SU-DHL-6 (cell line): Measurements from ENCODE around the gene TPD52L1.

Experiments
- H2AFZ ChIP-seq: fragments of 200-600 bp; sonication (generic); 2 replicates; pipeline ENCODE4 v1.6.1; 2014; ENCODE audit warnings: low read depth, mild to moderate bottlenecking, moderate library complexity, mixed read lengths, antibody characterized with exemption, low read length; ENCODE audit not compliant: severe bottlenecking
- H3F3A ChIP-seq: fragments of 200-600 bp; shearing (Covaris generic); 2 replicates; pipeline ENCODE4 v1.6.0; 2016; ENCODE audit warnings: antibody characterized with exemption, mild to moderate bottlenecking; ENCODE audit not compliant: insufficient read depth
- H3K27ac ChIP-seq: fragments of 200-600 bp; sonication (generic); 2 replicates; pipeline ENCODE4 v1.5.1; 2016; ENCODE audit warnings: low read depth, mild to moderate bottlenecking, low read length, moderate library complexity, mixed read lengths
- H3K27me3 ChIP-seq: fragments of 200-600 bp; sonication (generic), shearing (Covaris generic); 2 replicates; pipeline ENCODE4 v1.6.0; 2014; ENCODE audit warnings: mild to moderate bottlenecking, low read length
- H3K36me3 ChIP-seq: fragments of 200-600 bp; sonication (generic); 2 replicates; pipeline ENCODE4 v1.6.1; 2014; ENCODE audit warnings: mild to moderate bottlenecking, low read length, mixed read lengths
- H3K4me2 ChIP-seq: fragments of 300-600, 200-600 bp; shearing (Covaris generic), sonication (generic); 2 replicates; pipeline ENCODE4 v1.6.0; 2014; ENCODE audit warnings: low read length, low read depth, mild to moderate bottlenecking; ENCODE audit not compliant: poor library complexity, severe bottlenecking
- H3K4me3 ChIP-seq: fragments of 200-600 bp; sonication (generic); 2 replicates; pipeline ENCODE4 v1.5.1; 2014; ENCODE audit warnings: antibody characterized with exemption, low read length, mild to moderate bottlenecking, mixed read lengths; ENCODE audit not compliant: insufficient read depth, poor library complexity, severe bottlenecking
- H3K79me2 ChIP-seq: fragments of 200-600 bp; sonication (generic); 2 replicates; pipeline ENCODE4 v1.6.1; 2014; ENCODE audit warnings: mild to moderate bottlenecking, low read length, moderate library complexity; ENCODE audit not compliant: insufficient read depth
- H3K9ac ChIP-seq: fragments of 200-600 bp; sonication (generic); 2 replicates; pipeline ENCODE4 v1.7.0; 2014; ENCODE audit warnings: mild to moderate bottlenecking, low read length
- H3K9me2 ChIP-seq: fragments of 200-600 bp; sonication (generic); replicated peaks from 2 replicates; pipeline ENCODE4 v1.6.1; 2014; ENCODE audit warnings: low read length; ENCODE audit not compliant: insufficient read depth
- H3K9me3 ChIP-seq: fragments of 200-600 bp; sonication (generic); 2 replicates; pipeline ENCODE4 v1.6.1; 2014; ENCODE audit warnings: low read length, mixed read lengths; ENCODE audit not compliant: insufficient read depth
- H4K20me1 ChIP-seq: fragments of 200-600 bp; sonication (generic); 2 replicates; pipeline ENCODE4 v1.6.1; 2014; ENCODE audit warnings: low read depth, mild to moderate bottlenecking, antibody characterized with exemption, low read length, moderate library complexity, mixed read lengths
- EZH2phosphoT487 ChIP-seq: fragments of 200-600 bp; sonication (generic), shearing (Covaris generic); conservative IDR thresholded peaks from 2 replicates; pipeline ENCODE4 v1.6.1; 2018; ENCODE audit warnings: mild to moderate bottlenecking, antibody characterized with exemption, low read length, moderate library complexity, mixed read lengths
- TF ChIP-seq, protein P1 (sequence below): fragments of 200-600 bp; sonication (generic); IDR thresholded peaks from one replicate; pipeline ENCODE4 v1.5.1; 2017; ENCODE audit warnings: antibody characterized with exemption, mild to moderate bottlenecking, low read length, moderate library complexity; ENCODE audit not compliant: insufficient read depth, poor library complexity, severe bottlenecking

The TPD52L1 gene

GRCh38 chr6:125200941-125201340 lies 47.4 kb downstream of the TPD52L1 start:
- no peak overlapping the region for H3K27ac ChIP-seq
- no peak overlapping the region for H3K9ac ChIP-seq
- H3K79me2 ChIP-seq = no peaks in the 10 kb centered on the region
- no peaks in the 10 kb centered on the region for H3K9me3 ChIP-seq
- H2AFZ ChIP-seq = no peak overlapping the region
- H3K4me3 ChIP-seq = no peak overlapping the region
- H3K27me3 ChIP-seq = no peaks in the 10 kb centered on the region
- TF ChIP-seq EZH2phosphoT487 = no peak
- TF ChIP-seq, protein P1, sequence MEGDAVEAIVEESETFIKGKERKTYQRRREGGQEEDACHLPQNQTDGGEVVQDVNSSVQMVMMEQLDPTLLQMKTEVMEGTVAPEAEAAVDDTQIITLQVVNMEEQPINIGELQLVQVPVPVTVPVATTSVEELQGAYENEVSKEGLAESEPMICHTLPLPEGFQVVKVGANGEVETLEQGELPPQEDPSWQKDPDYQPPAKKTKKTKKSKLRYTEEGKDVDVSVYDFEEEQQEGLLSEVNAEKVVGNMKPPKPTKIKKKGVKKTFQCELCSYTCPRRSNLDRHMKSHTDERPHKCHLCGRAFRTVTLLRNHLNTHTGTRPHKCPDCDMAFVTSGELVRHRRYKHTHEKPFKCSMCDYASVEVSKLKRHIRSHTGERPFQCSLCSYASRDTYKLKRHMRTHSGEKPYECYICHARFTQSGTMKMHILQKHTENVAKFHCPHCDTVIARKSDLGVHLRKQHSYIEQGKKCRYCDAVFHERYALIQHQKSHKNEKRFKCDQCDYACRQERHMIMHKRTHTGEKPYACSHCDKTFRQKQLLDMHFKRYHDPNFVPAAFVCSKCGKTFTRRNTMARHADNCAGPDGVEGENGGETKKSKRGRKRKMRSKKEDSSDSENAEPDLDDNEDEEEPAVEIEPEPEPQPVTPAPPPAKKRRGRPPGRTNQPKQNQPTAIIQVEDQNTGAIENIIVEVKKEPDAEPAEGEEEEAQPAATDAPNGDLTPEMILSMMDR = no peak
- H3K4me2 ChIP-seq = no peak overlapping the region
- H3K9me2 ChIP-seq = no peaks in the 10 kb centered on the region
- H3F3A ChIP-seq = no peaks in the 10 kb centered on the region
- H4K20me1 ChIP-seq = no peaks in the 10 kb centered on the region
- no peaks in the 10 kb centered on the region for H3K36me3 ChIP-seq

GRCh38 chr6:125201961-125202729 lies 48.6 kb downstream of the TPD52L1 start:
- Histone ChIP-seq H2AFZ (no peak overlapping the region), H3K9ac (no peak overlapping the region), H3K9me3 (no peaks in the 10 kb centered on the region), H3F3A (no peaks in the 10 kb centered on the region), H3K9me2 (no peaks in the 10 kb centered on the region), H3K27me3 (no peaks in the 10 kb centered on the region), H3K36me3 (no peaks in the 10 kb centered on the region), H3K27ac (no peak overlapping the region), H4K20me1 (no peaks in the 10 kb centered on the region), H3K79me2 (no peaks in the 10 kb centered on the region), H3K4me2 (no peak overlapping the region), H3K4me3 (no peak overlapping the region)
- TF ChIP-seq, protein P1 = no peak
- TF ChIP-seq EZH2phosphoT487 = no peak

DNA sequence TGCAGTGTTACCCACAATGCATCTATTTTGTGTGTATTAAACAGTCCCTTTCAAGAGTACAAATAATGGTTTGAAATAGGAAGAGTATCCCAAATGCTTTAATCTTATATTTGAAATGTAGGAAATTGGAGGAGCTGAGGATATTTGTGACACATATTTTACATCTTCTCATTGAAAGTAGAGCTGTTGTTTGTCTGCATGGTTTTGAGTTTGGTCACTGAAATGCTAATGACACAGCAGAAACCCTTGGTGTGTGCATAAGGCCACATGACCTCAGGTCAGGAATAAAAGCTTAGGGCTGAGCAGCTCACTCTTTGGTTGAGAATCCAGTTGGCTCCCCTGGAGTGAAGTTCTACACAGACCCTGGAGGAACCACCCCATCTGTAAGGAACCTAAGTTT lies 49.8 kb downstream of the TPD52L1 start:
- no peak overlapping the region for H3K9ac ChIP-seq
- no peaks in the 10 kb centered on the region for H3K9me3 ChIP-seq
- H3F3A ChIP-seq = no peaks in the 10 kb centered on the region
- no peak overlapping the region for H3K4me2 ChIP-seq
- TF ChIP-seq EZH2phosphoT487 = no peak
- TF ChIP-seq, protein P1 = no peak
- no peak overlapping the region for H3K27ac ChIP-seq
- no peak overlapping the region for H2AFZ ChIP-seq
- H3K9me2 ChIP-seq = no peaks in the 10 kb centered on the region
- no peak overlapping the region for H3K4me3 ChIP-seq
- H3K27me3 ChIP-seq = no peaks in the 10 kb centered on the region
- H3K79me2 ChIP-seq = no peaks in the 10 kb centered on the region
- no peaks in the 10 kb centered on the region for H3K36me3 ChIP-seq
- no peaks in the 10 kb centered on the region for H4K20me1 ChIP-seq
